ENCODE results near the gene COP1.

The COP1 gene

GRCh38 chr1:175951627-175952026, 255.5 kb downstream of the COP1 start:
- no peak overlapping the region for H3K27ac ChIP-seq (ENCODE audit: low read length)
- peaks cover 13 to 16% of the 10 kb centered on the region in 2 donors for H3K36me3 ChIP-seq (ENCODE audit: control insufficient read depth in 1 of 2, insufficient read depth in 2 of 2, low read length in 2 of 2)

GRCh38 chr1:175947771-175948170, 259.3 kb downstream of the COP1 start:
- Histone ChIP-seq H3K36me3 (ENCODE audit: control insufficient read depth in 1 of 2, insufficient read depth in 2 of 2, low read length in 2 of 2) (peaks cover 12 to 17% of the 10 kb centered on the region in 2 donors), H3K4me1 (ENCODE audit: control insufficient read depth in 1 of 2, insufficient read depth in 2 of 2, low read length in 2 of 2) (no peaks in the 10 kb centered on the region), H3K9me3 (ENCODE audit: control insufficient read depth in 1 of 2, low read length in 2 of 2) (peaks cover 2 to 4% of the 10 kb centered on the region in 2 donors), H3K27ac (ENCODE audit: low read length) (no peak overlapping the region), H3K27me3 (ENCODE audit: low read depth, low read length) (no peaks in the 10 kb centered on the region), H3K4me3 (ENCODE audit: low read depth in 1 of 2, low read length in 2 of 2) (no peak overlapping the region)

More at GRCh38 chr1:175951627-175952026, 255.5 kb downstream of the COP1 start:
- no peaks in the 10 kb centered on the region for H3K4me1 ChIP-seq (ENCODE audit: control insufficient read depth in 1 of 2, insufficient read depth in 2 of 2, low read length in 2 of 2)
- H3K27me3 ChIP-seq (ENCODE audit: low read depth, low read length) = no peaks in the 10 kb centered on the region
- H3K4me3 ChIP-seq (ENCODE audit: low read depth in 1 of 2, low read length in 2 of 2) = no peak overlapping the region
- H3K9me3 ChIP-seq (ENCODE audit: control insufficient read depth in 1 of 2, low read length in 2 of 2) = peaks cover 2 to 4% of the 10 kb centered on the region in 2 donors

- Histone ChIP-seq H3K4me1 (ENCODE audit: control insufficient read depth in 1 of 2, insufficient read depth in 2 of 2, low read length in 2 of 2) (no peaks in the 10 kb centered on the region), H3K27ac (ENCODE audit: low read length) (no peak overlapping the region), H3K4me3 (ENCODE audit: low read depth in 1 of 2, low read length in 2 of 2) (no peak overlapping the region), H3K27me3 (ENCODE audit: low read depth, low read length) (no peaks in the 10 kb centered on the region), H3K36me3 (ENCODE audit: control insufficient read depth in 1 of 2, insufficient read depth in 2 of 2, low read length in 2 of 2) (peaks cover 15 to 35% of the 10 kb centered on the region in 2 donors), H3K9me3 (ENCODE audit: control insufficient read depth in 1 of 2, low read length in 2 of 2) (no peaks in the 10 kb centered on the region)
These were observed 262.5 kb downstream of the COP1 start for GRCh38 chr1:175944591-175944990.

- H3K4me3 ChIP-seq (ENCODE audit: low read depth in 1 of 2, low read length in 2 of 2) = no peak overlapping the region
- H3K27me3 ChIP-seq (ENCODE audit: low read depth, low read length) = no peaks in the 10 kb centered on the region
- H3K9me3 ChIP-seq (ENCODE audit: control insufficient read depth in 1 of 2, low read length in 2 of 2) = no peaks in the 10 kb centered on the region
- peaks cover 5 to 36% of the 10 kb centered on the region in 2 donors for H3K36me3 ChIP-seq (ENCODE audit: control insufficient read depth in 1 of 2, insufficient read depth in 2 of 2, low read length in 2 of 2)
- no peaks in the 10 kb centered on the region for H3K4me1 ChIP-seq (ENCODE audit: control insufficient read depth in 1 of 2, insufficient read depth in 2 of 2, low read length in 2 of 2)
- H3K27ac ChIP-seq (ENCODE audit: low read length) = no peak overlapping the region
These were observed 265.9 kb downstream of the COP1 start for GRCh38 chr1:175941164-175941563.

GRCh38 chr1:175936736-175937135, 270.4 kb downstream of the COP1 start:
- peaks cover 5 to 22% of the 10 kb centered on the region in 2 donors for H3K36me3 ChIP-seq (ENCODE audit: control insufficient read depth in 1 of 2, insufficient read depth in 2 of 2, low read length in 2 of 2)
- no peak overlapping the region for H3K27ac ChIP-seq (ENCODE audit: low read length)
- H3K4me1 ChIP-seq (ENCODE audit: control insufficient read depth in 1 of 2, insufficient read depth in 2 of 2, low read length in 2 of 2) = no peaks in the 10 kb centered on the region
- no peak overlapping the region for H3K4me3 ChIP-seq (ENCODE audit: low read depth in 1 of 2, low read length in 2 of 2)
- no peaks in the 10 kb centered on the region for H3K9me3 ChIP-seq (ENCODE audit: control insufficient read depth in 1 of 2, low read length in 2 of 2)
- H3K27me3 ChIP-seq (ENCODE audit: low read depth, low read length) = no peaks in the 10 kb centered on the region

GRCh38 chr1:175935566-175936115, 271.4 kb downstream of the COP1 start:
- H3K9me3 ChIP-seq (ENCODE audit: control insufficient read depth in 1 of 2, low read length in 2 of 2) = no peaks in the 10 kb centered on the region
- H3K4me1 ChIP-seq (ENCODE audit: control insufficient read depth in 1 of 2, insufficient read depth in 2 of 2, low read length in 2 of 2) = no peaks in the 10 kb centered on the region
- no peak overlapping the region for H3K27ac ChIP-seq (ENCODE audit: low read length)
- no peaks in the 10 kb centered on the region for H3K27me3 ChIP-seq (ENCODE audit: low read depth, low read length)
- H3K4me3 ChIP-seq (ENCODE audit: low read depth in 1 of 2, low read length in 2 of 2) = no peak overlapping the region
- H3K36me3 ChIP-seq (ENCODE audit: control insufficient read depth in 1 of 2, insufficient read depth in 2 of 2, low read length in 2 of 2) = peaks cover 5 to 15% of the 10 kb centered on the region in 2 donors

GRCh38 chr1:175935166-175935565, 271.9 kb downstream of the COP1 start:
- Histone ChIP-seq H3K4me3 (ENCODE audit: low read depth in 1 of 2, low read length in 2 of 2) (no peak overlapping the region), H3K27me3 (ENCODE audit: low read depth, low read length) (no peaks in the 10 kb centered on the region), H3K9me3 (ENCODE audit: control insufficient read depth in 1 of 2, low read length in 2 of 2) (no peaks in the 10 kb centered on the region), H3K4me1 (ENCODE audit: control insufficient read depth in 1 of 2, insufficient read depth in 2 of 2, low read length in 2 of 2) (no peaks in the 10 kb centered on the region), H3K36me3 (ENCODE audit: control insufficient read depth in 1 of 2, insufficient read depth in 2 of 2, low read length in 2 of 2) (peaks cover 5 to 12% of the 10 kb centered on the region in 2 donors), H3K27ac (ENCODE audit: low read length) (no peak overlapping the region)

GRCh38 chr1:175933801-175934200, 273.3 kb downstream of the COP1 start:
- H3K4me1 ChIP-seq (ENCODE audit: control insufficient read depth in 1 of 2, insufficient read depth in 2 of 2, low read length in 2 of 2) = no peaks in the 10 kb centered on the region
- H3K9me3 ChIP-seq (ENCODE audit: control insufficient read depth in 1 of 2, low read length in 2 of 2) = peaks cover 0 to 2% of the 10 kb centered on the region in 2 donors
- no peaks in the 10 kb centered on the region for H3K27me3 ChIP-seq (ENCODE audit: low read depth, low read length)
- H3K4me3 ChIP-seq (ENCODE audit: low read depth in 1 of 2, low read length in 2 of 2) = no peak overlapping the region
- H3K27ac ChIP-seq (ENCODE audit: low read length) = no peak overlapping the region
- H3K36me3 ChIP-seq (ENCODE audit: control insufficient read depth in 1 of 2, insufficient read depth in 2 of 2, low read length in 2 of 2) = peaks cover 0 to 4% of the 10 kb centered on the region in 2 donors

GRCh38 chr1:175927944-175928343, 279.1 kb downstream of the COP1 start:
- H3K4me3 ChIP-seq (ENCODE audit: low read depth in 1 of 2, low read length in 2 of 2) = no peak overlapping the region
- no peaks in the 10 kb centered on the region for H3K4me1 ChIP-seq (ENCODE audit: control insufficient read depth in 1 of 2, insufficient read depth in 2 of 2, low read length in 2 of 2)
- H3K27me3 ChIP-seq (ENCODE audit: low read depth, low read length) = no peaks in the 10 kb centered on the region
- no peak overlapping the region for H3K27ac ChIP-seq (ENCODE audit: low read length)
- H3K9me3 ChIP-seq (ENCODE audit: control insufficient read depth in 1 of 2, low read length in 2 of 2) = peaks cover 0 to 5% of the 10 kb centered on the region in 2 donors
- H3K36me3 ChIP-seq (ENCODE audit: control insufficient read depth in 1 of 2, insufficient read depth in 2 of 2, low read length in 2 of 2) = peaks cover 0 to 9% of the 10 kb centered on the region in 2 donors

GRCh38 chr1:175922254-175922881, 284.7 kb downstream of the COP1 start:
- Histone ChIP-seq H3K27ac (ENCODE audit: low read length) (no peak overlapping the region), H3K27me3 (ENCODE audit: low read depth, low read length) (no peaks in the 10 kb centered on the region), H3K4me3 (ENCODE audit: low read depth in 1 of 2, low read length in 2 of 2) (no peak overlapping the region)

GRCh38 chr1:175920381-175920780, 286.7 kb downstream of the COP1 start:
- H3K9me3 ChIP-seq (ENCODE audit: control insufficient read depth in 1 of 2, low read length in 2 of 2) = no peaks in the 10 kb centered on the region
- no peak overlapping the region for H3K4me3 ChIP-seq (ENCODE audit: low read depth in 1 of 2, low read length in 2 of 2)
- no peaks in the 10 kb centered on the region for H3K27me3 ChIP-seq (ENCODE audit: low read depth, low read length)
- H3K36me3 ChIP-seq (ENCODE audit: control insufficient read depth in 1 of 2, insufficient read depth in 2 of 2, low read length in 2 of 2) = no peaks in the 10 kb centered on the region
- H3K27ac ChIP-seq (ENCODE audit: low read length) = no peak overlapping the region
- peaks cover 0 to 5% of the 10 kb centered on the region in 2 donors for H3K4me1 ChIP-seq (ENCODE audit: control insufficient read depth in 1 of 2, insufficient read depth in 2 of 2, low read length in 2 of 2)

More at GRCh38 chr1:175922254-175922881, 284.7 kb downstream of the COP1 start:
- Histone ChIP-seq H3K4me1 (ENCODE audit: control insufficient read depth in 1 of 2, insufficient read depth in 2 of 2, low read length in 2 of 2) (peaks cover 0 to 5% of the 10 kb centered on the region in 2 donors), H3K36me3 (ENCODE audit: control insufficient read depth in 1 of 2, insufficient read depth in 2 of 2, low read length in 2 of 2) (peaks cover 0 to 9% of the 10 kb centered on the region in 2 donors), H3K9me3 (ENCODE audit: control insufficient read depth in 1 of 2, low read length in 2 of 2) (no peaks in the 10 kb centered on the region)

Measured in muscle layer of duodenum (tissue), 2 donors.